Keratinocyte (primary cell): ENCODE measurements around the gene CD276.

ENCODE experiments used
- CTCF ChIP-seq, 3 experiments: IDR thresholded peaks in 1 of 3; conservative IDR thresholded peaks in 1 of 3; optimal IDR thresholded peaks in 1 of 3; 2 replicates in 2 of 3; 3 replicates in 1 of 3; pipeline versions ENCODE3 to v1.5.1; 2011; ENCODE audit warnings: low read length in 3 of 3, mild to moderate bottlenecking in 3 of 3, moderate library complexity in 2 of 3, control low read depth in 1 of 3, inconsistent platforms in 1 of 3; ENCODE audit not compliant: insufficient read depth in 2 of 3; ENCODE audit errors: extremely low read depth in 1 of 3
- EZH2 ChIP-seq: IDR thresholded peaks from one replicate; pipeline ENCODE4 v1.6.1; 2012; ENCODE audit warnings: inconsistent platforms, mild to moderate bottlenecking, low read length, moderate library complexity

DNA sequence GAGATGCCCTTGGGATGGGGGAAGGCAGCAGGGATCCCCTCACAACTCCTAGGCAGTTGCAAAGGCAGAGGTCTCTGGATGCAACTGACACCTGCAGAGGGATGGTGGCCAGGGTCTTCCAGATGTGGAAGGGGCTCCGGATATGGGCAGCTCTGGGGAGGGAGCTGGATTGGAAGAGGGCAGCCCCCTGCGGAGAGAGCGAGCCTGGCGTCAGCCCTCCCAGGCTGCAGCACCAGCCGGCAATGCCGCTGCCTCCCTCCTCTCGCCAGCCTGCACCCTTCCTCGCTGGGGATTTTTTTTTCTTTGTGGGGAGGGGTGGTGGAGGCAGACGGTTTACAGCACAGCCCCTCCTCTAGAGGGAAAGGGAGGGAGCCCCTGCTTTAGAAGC is 67.3 kb downstream of the CD276 start:
- TF ChIP-seq EZH2 (peak; percentile 88), CTCF (optimal IDR thresholded peaks at IDR 0.05 in 1 of 3, IDR thresholded peaks at IDR 0.05 in 1 of 3, conservative IDR thresholded peaks at IDR 0.05 in 1 of 3; ENCODE audit: extremely low read depth in 1 of 3, insufficient read depth in 2 of 3, low read length in 3 of 3) (no peak)
